PC-3 (cell line): ENCODE measurements around the gene CSH2. TPM values are rescaled to one million over a fixed set of nuclear protein-coding genes. Genes with fewer than 3 reads are reported as not detected.

Experiments used
- ATAC-seq: fragments of 200-7000 bp; cut with Tn5 transposase; 2 replicates; pipeline ENCODE4 v1.9.1; 2020; ENCODE audit warnings: mild to moderate bottlenecking, moderate library complexity
- BruUV-seq: library from RNA; stranded (reverse); fragments of 400-500 nt; replicated peaks from 2 replicates; lab custom pipeline; 2021; lab: Mats Ljungman, UMichigan
- CTCF ChIA-PET: fragments of 300-600 bp; sonication (Branson Sonifier 250); formaldehyde crosslinking; loops from one replicate; lab custom pipeline; 2022; ENCODE audit warnings: antibody characterized with exemption; lab: Charles Lee
- POLR2A ChIA-PET: fragments of 300-600 bp; sonication (Branson Sonifier 250); formaldehyde crosslinking; loops from one replicate; lab custom pipeline; 2022; ENCODE audit warnings: antibody characterized with exemption; ENCODE audit not compliant: unreplicated experiment; lab: Charles Lee
- DNase-seq: peaks from one replicate; pipeline ENCODE4 v3.0.0-alpha.2; 2015
- H2AFZ ChIP-seq: fragments of 300-600 bp; sonication (generic); 2 replicates; pipeline ENCODE4 v1.6.0; 2016; ENCODE audit warnings: antibody characterized with exemption, low read length
- H3F3A ChIP-seq: fragments of 300-600 bp; sonication (generic); one replicate; pipeline ENCODE4 v1.6.0; 2017; ENCODE audit warnings: antibody characterized with exemption, low read length, control low read depth, mild to moderate bottlenecking; ENCODE audit not compliant: unreplicated experiment
- H3K27ac ChIP-seq: fragments of 300-600 bp; sonication (generic); 2 replicates; pipeline ENCODE4 v1.5.1; 2016; ENCODE audit warnings: mild to moderate bottlenecking, low read length
- H3K27me3 ChIP-seq: fragments of 300-600 bp; sonication (generic); 2 replicates; pipeline ENCODE4 v1.6.1; 2016; ENCODE audit warnings: low read length, mixed read lengths
- H3K36me3 ChIP-seq: fragments of 300-600 bp; sonication (generic); 2 replicates; pipeline ENCODE4 v1.6.1; 2016; ENCODE audit warnings: low read depth, mixed run types, low read length, mixed read lengths
- H3K4me1 ChIP-seq: fragments of 300-600 bp; sonication (generic); 2 replicates; pipeline ENCODE4 v1.5.1; 2016; ENCODE audit warnings: low read length; ENCODE audit not compliant: insufficient read depth
- H3K4me2 ChIP-seq: fragments of 300-600 bp; sonication (generic); 2 replicates; pipeline ENCODE4 v1.6.0; 2016; ENCODE audit warnings: low read length
- H3K4me3 ChIP-seq: fragments of 300-600 bp; sonication (generic); 2 replicates; pipeline ENCODE4 v1.5.1; 2016; ENCODE audit warnings: mild to moderate bottlenecking, low read length, mixed read lengths
- H3K79me2 ChIP-seq: fragments of 300-600 bp; sonication (generic); 2 replicates; pipeline ENCODE4 v1.6.1; 2017; ENCODE audit warnings: low read length, mixed read lengths
- H3K9ac ChIP-seq: fragments of 300-600 bp; sonication (generic); 2 replicates; pipeline ENCODE4 v1.6.0; 2016; ENCODE audit warnings: mild to moderate bottlenecking, low read length
- H3K9me2 ChIP-seq: fragments of 300-600 bp; sonication (generic); replicated peaks from 2 replicates; pipeline ENCODE4 v1.6.1; 2016; ENCODE audit warnings: mixed run types, low read length, mixed read lengths
- H3K9me3 ChIP-seq: fragments of 300-600 bp; sonication (generic); 2 replicates; pipeline ENCODE4 v1.6.1; 2016; ENCODE audit warnings: low read length, mixed read lengths
- H4K20me1 ChIP-seq: fragments of 300-600 bp; sonication (generic); 2 replicates; pipeline ENCODE4 v1.6.1; 2016; ENCODE audit warnings: low read length, mixed read lengths
- CTCF ChIP-seq: fragments of 300-600 bp; sonication (generic); conservative IDR thresholded peaks from 2 replicates; pipeline ENCODE4 v1.5.1; 2017; ENCODE audit warnings: antibody characterized with exemption, low read depth, mild to moderate bottlenecking, low read length
- EZH2 ChIP-seq: fragments of 300-600 bp; sonication (generic); IDR thresholded peaks from one replicate; pipeline ENCODE4 v1.6.1; 2017; ENCODE audit warnings: antibody characterized with exemption, mild to moderate bottlenecking, low read length; ENCODE audit not compliant: unreplicated experiment
- EZH2phosphoT487 ChIP-seq: fragments of 300-600 bp; sonication (generic); IDR thresholded peaks from 2 replicates; pipeline ENCODE4 v1.6.1; 2018; ENCODE audit warnings: mild to moderate bottlenecking, antibody characterized with exemption, low read length, borderline replicate concordance
- intact Hi-C: fragments of 100-400 bp; cut with micrococcal nuclease; formaldehyde crosslinking; loops from 2 replicates; pipeline ENCODE4 v1.9.0; 2023
- total RNA-seq: library from RNA; depleted of rRNA; stranded (reverse); fragments of >200 nt; gene quantifications from 2 replicates; pipeline ENCODE4 v1.2.3, GENCODE V29; 2014

CSH2 gene
- total RNA-seq, 1 experiment from 2014 or later, result not detected

GRCh38 chr17:63824362-63824761, 49.1 kb downstream of the CSH2 start:
- ATAC-seq (no peak), DNase-seq (no peak)
- Histone ChIP-seq H3K27ac (no peak overlapping the region), H3K9me3 (no peaks in the 10 kb centered on the region), H3K79me2 (peaks cover 60% of the 10 kb centered on the region), H2AFZ (no peak overlapping the region), H4K20me1 (peaks cover 25% of the 10 kb centered on the region), H3F3A (no peaks in the 10 kb centered on the region), H3K9me2 (no peaks in the 10 kb centered on the region), H3K4me3 (no peak overlapping the region), H3K4me1 (peaks cover 21% of the 10 kb centered on the region), H3K9ac (no peak overlapping the region), H3K4me2 (no peak overlapping the region), H3K36me3 (peaks cover 73% of the 10 kb centered on the region), H3K27me3 (no peaks in the 10 kb centered on the region)
- ChIA-PET CTCF (no interaction called here), POLR2A (no interaction called here)
- BruUV-seq, result no TSS peak
- TF ChIP-seq EZH2 (no peak), EZH2phosphoT487 (no peak), CTCF (no peak)
- intact Hi-C loops, result no loop called here

GRCh38 chr17:63823659-63824331, 49.7 kb downstream of the CSH2 start:
- CTCF ChIA-PET, result no interaction called here
- no TSS peak for BruUV-seq
- POLR2A ChIA-PET, result no interaction called here

More at GRCh38 chr17:63823659-63824331, 49.7 kb downstream of the CSH2 start:
- TF ChIP-seq EZH2phosphoT487 (no peak), EZH2 (no peak), CTCF (no peak)
- Histone ChIP-seq H3K27ac (no peak overlapping the region), H3K9ac (no peak overlapping the region), H3F3A (peaks cover 4% of the 10 kb centered on the region), H3K27me3 (no peaks in the 10 kb centered on the region), H4K20me1 (peaks cover 20% of the 10 kb centered on the region), H3K79me2 (peaks cover 54% of the 10 kb centered on the region), H3K4me2 (no peak overlapping the region), H3K4me1 (peaks cover 16% of the 10 kb centered on the region), H3K36me3 (peaks cover 73% of the 10 kb centered on the region), H3K9me2 (no peaks in the 10 kb centered on the region), H3K4me3 (no peak overlapping the region), H3K9me3 (no peaks in the 10 kb centered on the region), H2AFZ (no peak overlapping the region)
- intact Hi-C loops, result no loop called here
- no peak for DNase-seq
- no peak for ATAC-seq
